Measurements from ENCODE around the gene RASEF.

GRCh38 chr9:83065233-83065632, 2.3 kb upstream of the RASEF start:
- TF ChIP-seq MAFK (IDR thresholded peaks at IDR 0.05; ENCODE audit: low read depth, low read length) (no peak), CTCF (conservative IDR thresholded peaks at IDR 0.05; ENCODE audit: low read depth, low read length) (no peak), POLR2A (IDR thresholded peaks at IDR 0.05; ENCODE audit: low read depth, low read length) (no peak), MXI1 (IDR thresholded peaks at IDR 0.05; ENCODE audit: borderline replicate concordance, low read depth, low read length) (no peak), CHD1 (IDR thresholded peaks at IDR 0.05; ENCODE audit: low read depth, low read length) (no peak), CEBPB (IDR thresholded peaks at IDR 0.05; ENCODE audit: low read depth, low read length) (no peak), RFX5 (IDR thresholded peaks at IDR 0.05; ENCODE audit: low read depth, low read length) (no peak), SMC3 (IDR thresholded peaks at IDR 0.05; ENCODE audit: low read depth, low read length) (no peak), FOS (IDR thresholded peaks at IDR 0.05; ENCODE audit: low read depth, low read length) (no peak), USF2 (IDR thresholded peaks at IDR 0.05; ENCODE audit: low read depth, low read length) (no peak), BHLHE40 (IDR thresholded peaks at IDR 0.05; ENCODE audit: low read depth, low read length) (no peak), RAD21 (IDR thresholded peaks at IDR 0.05; ENCODE audit: low read length) (no peak), ELK1 (IDR thresholded peaks at IDR 0.05; ENCODE audit: borderline replicate concordance, low read depth, low read length) (no peak), MAZ (IDR thresholded peaks at IDR 0.05; ENCODE audit: borderline replicate concordance, low read depth, low read length) (no peak)
